GM23338 (cell line): ENCODE data around the gene PVALEF. TPM values are rescaled to one million over a fixed set of nuclear protein-coding genes. Genes with fewer than 3 reads are reported as not detected.

ENCODE experiments used
- ATAC-seq: fragments of 200-7000 bp; cut with Tn5 transposase; 3 replicates; pipeline ENCODE4 v1.9.1; 2020
- DNase-seq: peaks from one replicate; pipeline ENCODE4 v3.0.0-alpha.2; 2015; ENCODE audit warnings: low spot score
- H2AFZ ChIP-seq: fragments of 200-600 bp; sonication (generic); 2 replicates; pipeline ENCODE4 v1.8.0; 2016; ENCODE audit warnings: antibody characterized with exemption, mild to moderate bottlenecking, moderate library complexity
- H3F3A ChIP-seq: fragments of 200-600 bp; sonication (generic); replicated peaks from 2 replicates; pipeline ENCODE4 v1.8.0; 2017; ENCODE audit warnings: antibody characterized with exemption, mixed run types, low read depth
- H3K27ac ChIP-seq: fragments of 200-600 bp; sonication (generic); 2 replicates; pipeline ENCODE4 v1.6.1; 2016; ENCODE audit warnings: low read depth
- H3K27me3 ChIP-seq: fragments of 200-600 bp; sonication (generic); 2 replicates; pipeline ENCODE4 v1.8.0; 2016; ENCODE audit warnings: mild to moderate bottlenecking, mixed run types, moderate library complexity; ENCODE audit not compliant: insufficient read depth
- H3K36me3 ChIP-seq: fragments of 200-600 bp; sonication (generic); 2 replicates; pipeline ENCODE4 v1.8.0; 2016; ENCODE audit warnings: mild to moderate bottlenecking; ENCODE audit not compliant: insufficient read depth
- H3K4me1 ChIP-seq: fragments of 200-600 bp; sonication (generic); 2 replicates; pipeline ENCODE4 v1.8.0; 2016; ENCODE audit warnings: mild to moderate bottlenecking, moderate library complexity; ENCODE audit not compliant: insufficient read depth
- H3K4me2 ChIP-seq: fragments of 200-600 bp; sonication (generic); 2 replicates; pipeline ENCODE4 v1.7.1; 2017; ENCODE audit warnings: mixed run types
- H3K4me3 ChIP-seq: fragments of 200-600 bp; sonication (generic); 2 replicates; pipeline ENCODE4 v1.6.1; 2016; ENCODE audit warnings: mixed run types
- H3K79me2 ChIP-seq: fragments of 200-600 bp; sonication (generic); replicated peaks from 2 replicates; pipeline ENCODE4 v1.8.0; 2017; ENCODE audit warnings: mild to moderate bottlenecking; ENCODE audit not compliant: insufficient read depth
- H3K9me2 ChIP-seq: fragments of 200-600 bp; sonication (generic); 2 replicates; pipeline ENCODE4 v1.8.0; 2017; ENCODE audit not compliant: insufficient read depth
- H4K20me1 ChIP-seq: fragments of 200-600 bp; sonication (generic); replicated peaks from 2 replicates; pipeline ENCODE4 v1.8.0; 2017; ENCODE audit warnings: mild to moderate bottlenecking; ENCODE audit not compliant: insufficient read depth
- H3K27ac Mint-ChIP-seq: 2 replicates; pipeline ENCODE4 v1.8.0; 2020; ENCODE audit warnings: inconsistent platforms, mild to moderate bottlenecking, moderate library complexity, mixed read lengths
- H3K27me3 Mint-ChIP-seq: 3 replicates; pipeline ENCODE4 v1.8.0; 2022; ENCODE audit warnings: low read depth, mild to moderate bottlenecking, moderate library complexity, mixed read lengths, inconsistent platforms; ENCODE audit not compliant: insufficient read depth, poor library complexity
- H3K36me3 Mint-ChIP-seq: 3 replicates; pipeline ENCODE4 v1.8.0; 2021; ENCODE audit warnings: low read depth, mild to moderate bottlenecking, inconsistent platforms, moderate library complexity, mixed read lengths
- H3K4me1 Mint-ChIP-seq: 3 replicates; pipeline ENCODE4 v1.8.0; 2020; ENCODE audit warnings: mild to moderate bottlenecking, inconsistent platforms, mixed read lengths
- H3K4me3 Mint-ChIP-seq: 3 replicates; pipeline ENCODE4 v1.8.0; 2021; ENCODE audit warnings: moderate library complexity, mild to moderate bottlenecking, inconsistent platforms, mixed read lengths
- H3K9me3 Mint-ChIP-seq: 3 replicates; pipeline ENCODE4 v1.8.0; 2020; ENCODE audit warnings: moderate library complexity, mild to moderate bottlenecking, inconsistent platforms, mixed read lengths
- CREB1 ChIP-seq: fragments of 250-450 bp; sonication (Bioruptor Pico); IDR thresholded peaks from 2 replicates; pipeline ENCODE4 v1.5.0; 2020; ENCODE audit warnings: low read depth, mild to moderate bottlenecking, moderate library complexity
- CTCF ChIP-seq, 2 experiments: fragments of 200-600 bp in 1 of 2; sonication (generic) in 1 of 2; conservative IDR thresholded peaks; 2 replicates each; pipeline versions ENCODE4 v1.5.1 to v1.6.1; 2016 to 2017; ENCODE audit warnings: antibody characterized with exemption in 2 of 2, low read depth in 2 of 2, mild to moderate bottlenecking in 2 of 2, moderate library complexity in 1 of 2
- ETS1 ChIP-seq: IDR thresholded peaks from 2 replicates; pipeline ENCODE4 v1.6.1; 2016; ENCODE audit warnings: antibody characterized with exemption
- EZH2 ChIP-seq: fragments of 200-600 bp; sonication (generic); IDR thresholded peaks from one replicate; pipeline ENCODE4 v1.8.0; 2017; ENCODE audit warnings: antibody characterized with exemption, mild to moderate bottlenecking, low read depth; ENCODE audit not compliant: unreplicated experiment
- EZH2phosphoT487 ChIP-seq: fragments of 200-600 bp; sonication (generic); IDR thresholded peaks from one replicate; pipeline ENCODE4 v1.8.1; 2018; ENCODE audit warnings: antibody characterized with exemption; ENCODE audit not compliant: unreplicated experiment
- JUNB ChIP-seq: IDR thresholded peaks from one replicate; pipeline ENCODE4 v1.6.1; 2016; ENCODE audit warnings: antibody characterized with exemption; ENCODE audit not compliant: unreplicated experiment
- NANOG ChIP-seq: IDR thresholded peaks from 2 replicates; pipeline ENCODE4 v1.6.1; 2016; ENCODE audit warnings: antibody characterized with exemption, borderline replicate concordance
- POLR2AphosphoS5 ChIP-seq: IDR thresholded peaks from 2 replicates; pipeline ENCODE4 v1.6.1; 2016; ENCODE audit warnings: antibody characterized with exemption, low read depth
- STAT1 ChIP-seq: IDR thresholded peaks from one replicate; pipeline ENCODE4 v1.6.1; 2016; ENCODE audit warnings: antibody characterized with exemption; ENCODE audit not compliant: unreplicated experiment
- ZNF114 ChIP-seq: fragments of 250-450 bp; sonication (Bioruptor Pico); IDR thresholded peaks from 2 replicates; pipeline ENCODE4 v1.5.0; 2020; ENCODE audit warnings: mild to moderate bottlenecking, moderate library complexity
- ZNF331 ChIP-seq: fragments of 250-450 bp; sonication (Bioruptor Pico); IDR thresholded peaks from 2 replicates; pipeline ENCODE4 v1.5.0; 2020; ENCODE audit warnings: low read depth, mild to moderate bottlenecking, moderate library complexity
- polyA plus RNA-seq: library from polyadenylated mRNA; unstranded; fragments of >200 nt; fragmentation: Nextera tagmentation; extraction: Ambion mirVana; gene quantifications from 2 replicates; pipeline ENCODE4 v1.2.1, GENCODE V29; 2016
- total RNA-seq: library from RNA; depleted of rRNA; stranded (reverse); fragments of >200 nt; shearing (Covaris generic); gene quantifications from 2 replicates; pipeline ENCODE4 v1.2.3, GENCODE V29; 2014
- TF ChIP-seq, protein P1 (sequence below): IDR thresholded peaks from one replicate; pipeline ENCODE4 v1.6.1; 2018; ENCODE audit warnings: antibody characterized with exemption; ENCODE audit not compliant: unreplicated experiment
- TF ChIP-seq, protein P2 (sequence below): fragments of 250-450 bp; sonication (Bioruptor Pico); IDR thresholded peaks from 2 replicates; pipeline ENCODE4 v1.5.0; 2020; ENCODE audit warnings: mild to moderate bottlenecking, moderate library complexity

The PVALEF gene
- total and polyA plus RNA-seq, 2 experiments from 2014 or later, result not detected

DNA sequence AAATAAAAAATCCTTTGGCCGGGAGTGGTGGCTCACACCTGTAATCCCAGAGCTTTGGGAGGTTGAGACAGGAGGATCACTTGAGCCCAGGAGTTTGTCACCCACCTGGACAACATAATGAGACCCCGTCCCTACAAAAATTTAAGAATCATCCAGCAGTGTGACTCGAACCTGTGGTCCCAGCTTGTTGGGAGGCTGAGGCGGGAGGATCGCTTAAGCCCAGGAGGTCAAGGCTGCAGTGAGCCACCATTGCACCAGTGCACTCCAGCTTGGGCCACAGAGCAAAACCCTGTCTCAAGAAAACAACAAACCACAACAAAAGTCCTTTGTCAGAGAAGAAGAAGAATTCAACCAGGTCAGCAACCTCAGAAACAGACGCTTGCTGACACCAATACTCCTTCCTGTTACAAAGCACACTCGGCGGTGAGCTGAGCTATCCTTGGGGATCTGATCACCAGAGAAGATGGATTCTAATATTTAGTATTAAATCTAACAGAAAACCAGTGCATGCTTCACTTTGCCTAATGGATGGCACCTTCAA is 12.9 kb upstream of the PVALEF start:
- Histone ChIP-seq H3K27me3 (no peaks in the 10 kb centered on the region), H3K79me2 (no peaks in the 10 kb centered on the region), H3K4me1 (no peaks in the 10 kb centered on the region), H2AFZ (no peak overlapping the region), H3K27ac (no peak overlapping the region), H3K36me3 (no peaks in the 10 kb centered on the region), H3F3A (no peaks in the 10 kb centered on the region), H3K4me2 (no peak overlapping the region), H4K20me1 (0 out of 2 replicates have a peak, but pooled peaks cover 2% of the 10 kb centered on the region), H3K4me3 (no peak overlapping the region), H3K9me2 (no peaks in the 10 kb centered on the region)
- TF ChIP-seq JUNB (no peak), EZH2 (no peak), STAT1 (no peak), POLR2AphosphoS5 (no peak), ZNF331 (CRISPR knock-in tag) (no peak), CTCF (conservative IDR thresholded peaks at IDR 0.05; ENCODE audit: low read depth in 2 of 2) (no peak), NANOG (no peak), ZNF114 (CRISPR knock-in tag) (no peak), CREB1 (no peak), ETS1 (no peak), EZH2phosphoT487 (no peak)
- TF ChIP-seq, protein P1, sequence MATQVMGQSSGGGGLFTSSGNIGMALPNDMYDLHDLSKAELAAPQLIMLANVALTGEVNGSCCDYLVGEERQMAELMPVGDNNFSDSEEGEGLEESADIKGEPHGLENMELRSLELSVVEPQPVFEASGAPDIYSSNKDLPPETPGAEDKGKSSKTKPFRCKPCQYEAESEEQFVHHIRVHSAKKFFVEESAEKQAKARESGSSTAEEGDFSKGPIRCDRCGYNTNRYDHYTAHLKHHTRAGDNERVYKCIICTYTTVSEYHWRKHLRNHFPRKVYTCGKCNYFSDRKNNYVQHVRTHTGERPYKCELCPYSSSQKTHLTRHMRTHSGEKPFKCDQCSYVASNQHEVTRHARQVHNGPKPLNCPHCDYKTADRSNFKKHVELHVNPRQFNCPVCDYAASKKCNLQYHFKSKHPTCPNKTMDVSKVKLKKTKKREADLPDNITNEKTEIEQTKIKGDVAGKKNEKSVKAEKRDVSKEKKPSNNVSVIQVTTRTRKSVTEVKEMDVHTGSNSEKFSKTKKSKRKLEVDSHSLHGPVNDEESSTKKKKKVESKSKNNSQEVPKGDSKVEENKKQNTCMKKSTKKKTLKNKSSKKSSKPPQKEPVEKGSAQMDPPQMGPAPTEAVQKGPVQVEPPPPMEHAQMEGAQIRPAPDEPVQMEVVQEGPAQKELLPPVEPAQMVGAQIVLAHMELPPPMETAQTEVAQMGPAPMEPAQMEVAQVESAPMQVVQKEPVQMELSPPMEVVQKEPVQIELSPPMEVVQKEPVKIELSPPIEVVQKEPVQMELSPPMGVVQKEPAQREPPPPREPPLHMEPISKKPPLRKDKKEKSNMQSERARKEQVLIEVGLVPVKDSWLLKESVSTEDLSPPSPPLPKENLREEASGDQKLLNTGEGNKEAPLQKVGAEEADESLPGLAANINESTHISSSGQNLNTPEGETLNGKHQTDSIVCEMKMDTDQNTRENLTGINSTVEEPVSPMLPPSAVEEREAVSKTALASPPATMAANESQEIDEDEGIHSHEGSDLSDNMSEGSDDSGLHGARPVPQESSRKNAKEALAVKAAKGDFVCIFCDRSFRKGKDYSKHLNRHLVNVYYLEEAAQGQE, result no peak
- TF ChIP-seq, protein P2, sequence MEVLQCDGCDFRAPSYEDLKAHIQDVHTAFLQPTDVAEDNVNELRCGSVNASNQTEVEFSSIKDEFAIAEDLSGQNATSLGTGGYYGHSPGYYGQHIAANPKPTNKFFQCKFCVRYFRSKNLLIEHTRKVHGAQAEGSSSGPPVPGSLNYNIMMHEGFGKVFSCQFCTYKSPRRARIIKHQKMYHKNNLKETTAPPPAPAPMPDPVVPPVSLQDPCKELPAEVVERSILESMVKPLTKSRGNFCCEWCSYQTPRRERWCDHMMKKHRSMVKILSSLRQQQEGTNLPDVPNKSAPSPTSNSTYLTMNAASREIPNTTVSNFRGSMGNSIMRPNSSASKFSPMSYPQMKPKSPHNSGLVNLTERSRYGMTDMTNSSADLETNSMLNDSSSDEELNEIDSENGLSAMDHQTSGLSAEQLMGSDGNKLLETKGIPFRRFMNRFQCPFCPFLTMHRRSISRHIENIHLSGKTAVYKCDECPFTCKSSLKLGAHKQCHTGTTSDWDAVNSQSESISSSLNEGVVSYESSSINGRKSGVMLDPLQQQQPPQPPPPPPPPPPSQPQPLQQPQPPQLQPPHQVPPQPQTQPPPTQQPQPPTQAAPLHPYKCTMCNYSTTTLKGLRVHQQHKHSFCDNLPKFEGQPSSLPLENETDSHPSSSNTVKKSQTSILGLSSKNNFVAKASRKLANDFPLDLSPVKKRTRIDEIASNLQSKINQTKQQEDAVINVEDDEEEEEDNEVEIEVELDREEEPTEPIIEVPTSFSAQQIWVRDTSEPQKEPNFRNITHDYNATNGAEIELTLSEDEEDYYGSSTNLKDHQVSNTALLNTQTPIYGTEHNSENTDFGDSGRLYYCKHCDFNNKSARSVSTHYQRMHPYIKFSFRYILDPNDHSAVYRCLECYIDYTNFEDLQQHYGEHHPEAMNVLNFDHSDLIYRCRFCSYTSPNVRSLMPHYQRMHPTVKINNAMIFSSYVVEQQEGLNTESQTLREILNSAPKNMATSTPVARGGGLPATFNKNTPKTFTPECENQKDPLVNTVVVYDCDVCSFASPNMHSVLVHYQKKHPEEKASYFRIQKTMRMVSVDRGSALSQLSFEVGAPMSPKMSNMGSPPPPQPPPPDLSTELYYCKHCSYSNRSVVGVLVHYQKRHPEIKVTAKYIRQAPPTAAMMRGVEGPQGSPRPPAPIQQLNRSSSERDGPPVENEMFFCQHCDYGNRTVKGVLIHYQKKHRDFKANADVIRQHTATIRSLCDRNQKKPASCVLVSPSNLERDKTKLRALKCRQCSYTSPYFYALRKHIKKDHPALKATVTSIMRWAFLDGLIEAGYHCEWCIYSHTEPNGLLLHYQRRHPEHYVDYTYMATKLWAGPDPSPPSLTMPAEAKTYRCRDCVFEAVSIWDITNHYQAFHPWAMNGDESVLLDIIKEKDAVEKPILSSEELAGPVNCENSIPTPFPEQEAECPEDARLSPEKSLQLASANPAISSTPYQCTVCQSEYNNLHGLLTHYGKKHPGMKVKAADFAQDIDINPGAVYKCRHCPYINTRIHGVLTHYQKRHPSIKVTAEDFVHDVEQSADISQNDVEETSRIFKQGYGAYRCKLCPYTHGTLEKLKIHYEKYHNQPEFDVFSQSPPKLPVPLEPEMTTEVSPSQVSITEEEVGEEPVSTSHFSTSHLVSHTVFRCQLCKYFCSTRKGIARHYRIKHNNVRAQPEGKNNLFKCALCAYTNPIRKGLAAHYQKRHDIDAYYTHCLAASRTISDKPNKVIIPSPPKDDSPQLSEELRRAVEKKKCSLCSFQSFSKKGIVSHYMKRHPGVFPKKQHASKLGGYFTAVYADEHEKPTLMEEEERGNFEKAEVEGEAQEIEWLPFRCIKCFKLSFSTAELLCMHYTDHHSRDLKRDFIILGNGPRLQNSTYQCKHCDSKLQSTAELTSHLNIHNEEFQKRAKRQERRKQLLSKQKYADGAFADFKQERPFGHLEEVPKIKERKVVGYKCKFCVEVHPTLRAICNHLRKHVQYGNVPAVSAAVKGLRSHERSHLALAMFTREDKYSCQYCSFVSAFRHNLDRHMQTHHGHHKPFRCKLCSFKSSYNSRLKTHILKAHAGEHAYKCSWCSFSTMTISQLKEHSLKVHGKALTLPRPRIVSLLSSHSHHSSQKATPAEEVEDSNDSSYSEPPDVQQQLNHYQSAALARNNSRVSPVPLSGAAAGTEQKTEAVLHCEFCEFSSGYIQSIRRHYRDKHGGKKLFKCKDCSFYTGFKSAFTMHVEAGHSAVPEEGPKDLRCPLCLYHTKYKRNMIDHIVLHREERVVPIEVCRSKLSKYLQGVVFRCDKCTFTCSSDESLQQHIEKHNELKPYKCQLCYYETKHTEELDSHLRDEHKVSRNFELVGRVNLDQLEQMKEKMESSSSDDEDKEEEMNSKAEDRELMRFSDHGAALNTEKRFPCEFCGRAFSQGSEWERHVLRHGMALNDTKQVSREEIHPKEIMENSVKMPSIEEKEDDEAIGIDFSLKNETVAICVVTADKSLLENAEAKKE (CRISPR knock-in tag), result no peak
- no peaks in the 10 kb centered on the region for H3K4me1 Mint-ChIP-seq
- no peak overlapping the region for H3K4me3 Mint-ChIP-seq
- no peak overlapping the region for H3K27ac Mint-ChIP-seq
- H3K9me3 Mint-ChIP-seq, result no peaks in the 10 kb centered on the region
- ATAC-seq, result no peak
- peaks cover 6% of the 10 kb centered on the region for H3K27me3 Mint-ChIP-seq
- no peak for DNase-seq
- H3K36me3 Mint-ChIP-seq, result no peaks in the 10 kb centered on the region
